ENCODE measurements around the gene LRRK1. TPM values are rescaled to one million over a fixed set of nuclear protein-coding genes. Genes with fewer than 3 reads are reported as not detected.

The LRRK1 gene
- total RNA-seq, 2 experiments from 2014 or later: 0.57 to 0.66 TPM

DNA sequence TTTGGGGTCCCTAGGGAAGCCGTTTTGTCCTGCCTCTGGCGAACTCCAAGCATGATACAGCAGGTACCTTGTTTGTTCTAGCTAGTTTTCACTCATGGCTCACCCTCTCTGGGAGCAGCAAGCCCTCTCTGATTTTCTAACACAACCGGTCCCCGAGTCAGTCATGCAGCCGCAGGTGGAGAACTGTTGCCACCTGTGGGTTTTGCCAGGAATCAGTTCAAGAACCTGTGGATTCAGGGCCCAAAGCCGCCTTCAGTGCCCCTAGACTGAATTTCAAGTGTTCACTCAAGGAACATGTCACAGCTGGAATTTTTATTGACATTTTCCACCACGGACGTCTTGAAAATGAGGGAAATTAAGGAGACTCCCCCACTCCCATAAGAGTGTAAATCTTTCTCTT lies 13.3 kb upstream of the LRRK1 start:
- Mint-ChIP-seq H3K4me3 (no peak overlapping the region), H3K27me3 (ENCODE audit: low read depth) (peaks cover 10% of the 10 kb centered on the region), H3K4me1 (ENCODE audit: low read depth) (no peaks in the 10 kb centered on the region), H3K36me3 (ENCODE audit: low read depth) (no peaks in the 10 kb centered on the region), H3K27ac (no peak overlapping the region), H3K9me3 (ENCODE audit: insufficient read depth) (no peaks in the 10 kb centered on the region)
- ATAC-seq (no peak), DNase-seq (no peak)
- CTCF ChIA-PET: interaction anchor here (0.9 to 3.3 kb wide), 2 partner anchors 12 to 33 kb away, joined by 3 to 17 read pairs; partner anchors contain the start of gene LRRK1
- POLR2A ChIA-PET: no interaction called here

DNA sequence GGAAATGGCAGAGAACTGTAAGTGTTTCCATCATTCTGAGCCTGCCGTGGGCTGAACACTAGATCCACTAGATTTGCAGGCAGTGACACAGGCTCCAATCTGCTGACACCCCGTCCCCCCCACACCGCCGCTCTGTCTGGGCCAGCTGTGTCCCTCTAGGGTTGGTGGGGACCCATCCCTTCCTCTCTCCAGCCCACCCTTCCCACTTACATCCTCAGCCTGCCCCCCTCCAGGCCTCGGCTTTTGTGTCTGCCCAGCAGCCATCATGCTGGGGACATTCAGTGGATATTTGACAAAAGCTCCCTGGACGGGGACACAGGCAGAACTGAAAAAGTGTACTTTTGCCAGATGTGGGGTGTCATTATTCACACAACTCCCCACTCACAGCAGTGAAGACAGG lies 10.7 kb upstream of the LRRK1 start:
- Mint-ChIP-seq H3K9me3 (ENCODE audit: insufficient read depth) (no peaks in the 10 kb centered on the region), H3K27ac (no peak overlapping the region), H3K36me3 (ENCODE audit: low read depth) (no peaks in the 10 kb centered on the region), H3K4me3 (no peak overlapping the region), H3K27me3 (ENCODE audit: low read depth) (peaks cover 12% of the 10 kb centered on the region), H3K4me1 (ENCODE audit: low read depth) (no peaks in the 10 kb centered on the region)
- ATAC-seq (no peak), DNase-seq (no peak)
- POLR2A ChIA-PET: no interaction called here
- CTCF ChIA-PET: no interaction called here

GRCh38 chr15:100909565-100909964 lies 9.6 kb upstream of the LRRK1 start:
- H3K4me3 Mint-ChIP-seq: no peak overlapping the region
- H3K27ac Mint-ChIP-seq: no peak overlapping the region
- ATAC-seq (no peak), DNase-seq (no peak)
- H3K9me3 Mint-ChIP-seq (ENCODE audit: insufficient read depth): no peaks in the 10 kb centered on the region
- peaks cover 21% of the 10 kb centered on the region for H3K27me3 Mint-ChIP-seq (ENCODE audit: low read depth)
- no peaks in the 10 kb centered on the region for H3K4me1 Mint-ChIP-seq (ENCODE audit: low read depth)
- ChIA-PET CTCF (no interaction called here), POLR2A (no interaction called here)
- no peaks in the 10 kb centered on the region for H3K36me3 Mint-ChIP-seq (ENCODE audit: low read depth)

DNA sequence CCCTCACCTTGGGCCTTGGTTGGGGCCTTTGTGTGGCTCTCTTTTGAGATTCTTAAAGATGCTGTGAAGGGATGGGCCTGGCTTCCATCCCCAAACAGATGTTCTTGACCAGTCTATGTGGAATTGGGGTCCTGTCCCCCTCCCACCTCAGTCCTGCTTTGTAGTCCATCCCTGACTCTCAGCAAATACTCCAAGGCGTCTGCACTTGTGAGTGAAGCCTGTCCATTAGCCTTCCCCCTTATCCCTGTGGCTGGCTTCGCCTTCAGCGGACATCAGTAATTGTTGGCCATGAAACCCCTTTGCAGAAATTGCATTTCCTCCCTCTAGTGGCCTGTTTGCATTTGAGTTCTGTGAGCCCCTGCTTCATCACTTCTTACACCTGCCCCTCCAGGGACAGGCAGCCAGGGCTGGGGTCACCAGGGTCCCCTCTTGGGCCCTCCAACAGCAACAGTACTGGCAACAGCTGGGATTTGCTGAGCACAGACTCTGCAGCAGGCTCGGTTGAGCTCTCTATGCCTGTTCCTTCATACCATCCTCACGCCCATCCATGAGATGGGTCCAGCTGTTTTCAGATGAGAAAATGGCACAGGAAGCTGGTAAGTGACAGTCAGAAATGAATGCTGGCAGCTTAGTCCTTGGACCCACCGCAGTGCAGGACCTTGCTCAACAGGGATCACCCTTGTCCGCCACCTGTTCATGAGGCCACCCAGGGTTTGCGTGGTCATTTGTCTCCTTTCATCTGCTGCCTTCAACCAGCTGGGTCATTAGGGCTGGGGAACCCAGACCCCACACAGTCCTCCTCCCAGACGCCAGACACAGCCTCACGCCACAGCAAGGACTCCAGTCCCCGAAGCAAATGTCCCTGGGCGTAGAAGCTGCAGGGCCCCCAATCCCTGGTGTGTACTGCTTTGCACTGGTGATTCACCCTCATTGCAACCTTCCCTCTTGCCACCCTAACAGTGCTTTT lies 8.9 kb upstream of the LRRK1 start:
- H3K4me3 Mint-ChIP-seq: no peak overlapping the region
- no peaks in the 10 kb centered on the region for H3K36me3 Mint-ChIP-seq (ENCODE audit: low read depth)
- DNase-seq (no peak), ATAC-seq (no peak)
- ChIA-PET CTCF (no interaction called here), POLR2A (interaction anchor here (0.6 kb wide), 1 partner anchor 785 kb away, joined by 3 read pairs; no protein-coding TSS in a partner anchor)
- H3K27ac Mint-ChIP-seq: no peak overlapping the region
- H3K9me3 Mint-ChIP-seq (ENCODE audit: insufficient read depth): no peaks in the 10 kb centered on the region
- peaks cover 26% of the 10 kb centered on the region for H3K27me3 Mint-ChIP-seq (ENCODE audit: low read depth)
- no peaks in the 10 kb centered on the region for H3K4me1 Mint-ChIP-seq (ENCODE audit: low read depth)

GRCh38 chr15:100911086-100911485 lies 8.1 kb upstream of the LRRK1 start:
- DNase-seq: no peak
- Mint-ChIP-seq H3K27me3 (ENCODE audit: low read depth) (peaks cover 31% of the 10 kb centered on the region), H3K27ac (no peak overlapping the region), H3K4me3 (no peak overlapping the region), H3K4me1 (ENCODE audit: low read depth) (no peaks in the 10 kb centered on the region), H3K9me3 (ENCODE audit: insufficient read depth) (no peaks in the 10 kb centered on the region), H3K36me3 (ENCODE audit: low read depth) (no peaks in the 10 kb centered on the region)
- CTCF ChIA-PET: no interaction called here
- POLR2A ChIA-PET: interaction anchor here (0.6 kb wide), 1 partner anchor 786 kb away, joined by 3 read pairs; no protein-coding TSS in a partner anchor
- ATAC-seq: no peak

- H3K4me1 Mint-ChIP-seq (ENCODE audit: low read depth): peaks cover 8% of the 10 kb centered on the region
- peaks cover 44% of the 10 kb centered on the region for H3K27me3 Mint-ChIP-seq (ENCODE audit: low read depth)
- DNase-seq (no peak), ATAC-seq (no peak)
- H3K4me3 Mint-ChIP-seq: no peak overlapping the region
- no peaks in the 10 kb centered on the region for H3K9me3 Mint-ChIP-seq (ENCODE audit: insufficient read depth)
- POLR2A ChIA-PET: interaction anchor here (1.2 kb wide), 1 partner anchor 18 kb away, joined by 4 read pairs; no protein-coding TSS in a partner anchor
- H3K36me3 Mint-ChIP-seq (ENCODE audit: low read depth): no peaks in the 10 kb centered on the region
- H3K27ac Mint-ChIP-seq: no peak overlapping the region
- CTCF ChIA-PET: interaction anchor here (1.0 kb wide), 1 partner anchor 93 kb away, joined by 4 read pairs; no protein-coding TSS in a partner anchor
Measured at GRCh38 chr15:100913961-100914360, 5.2 kb upstream of the LRRK1 start.

- Mint-ChIP-seq H3K36me3 (ENCODE audit: low read depth) (no peaks in the 10 kb centered on the region), H3K4me1 (ENCODE audit: low read depth) (peaks cover 10% of the 10 kb centered on the region), H3K27me3 (ENCODE audit: low read depth) (peaks cover 46% of the 10 kb centered on the region), H3K27ac (no peak overlapping the region), H3K4me3 (no peak overlapping the region), H3K9me3 (ENCODE audit: insufficient read depth) (no peaks in the 10 kb centered on the region)
- CTCF ChIA-PET: interaction anchor here (7.9 kb wide), 1 partner anchor 93 kb away, joined by 222 read pairs; no protein-coding TSS in a partner anchor
- POLR2A ChIA-PET: interaction anchor here (1.2 kb wide), 1 partner anchor 18 kb away, joined by 4 read pairs; no protein-coding TSS in a partner anchor
- DNase-seq (no peak), ATAC-seq (no peak)
Measured at GRCh38 chr15:100914876-100915275, 4.3 kb upstream of the LRRK1 start.

GRCh38 chr15:100918034-100918689 lies 995 bp upstream of the LRRK1 start:
- Mint-ChIP-seq H3K9me3 (ENCODE audit: insufficient read depth) (no peaks in the 10 kb centered on the region), H3K27me3 (ENCODE audit: low read depth) (peaks cover 66% of the 10 kb centered on the region), H3K4me1 (ENCODE audit: low read depth) (peaks cover 22% of the 10 kb centered on the region), H3K27ac (no peak overlapping the region), H3K4me3 (peak overlapping the region; percentile 70), H3K36me3 (ENCODE audit: low read depth) (no peaks in the 10 kb centered on the region)
- ATAC-seq: peak; percentile 95
- ChIA-PET POLR2A (interaction anchor here (0.6 to 1.2 kb wide), 2 partner anchors 90 to 323 kb away, joined by 4 to 8 read pairs; no protein-coding TSS in a partner anchor), CTCF (interaction anchor here (0.7 to 7.9 kb wide), 19 partner anchors 10 to 724 kb away, joined by 3 to 222 read pairs (median 4); partner anchors contain the start of genes ASB7 and LINS1)
- DNase-seq: peak; percentile 76

GRCh38 chr15:100919481-100920405 lies 586 bp downstream of the LRRK1 start:
- peaks cover 22% of the 10 kb centered on the region for H3K4me1 Mint-ChIP-seq (ENCODE audit: low read depth)
- H3K27me3 Mint-ChIP-seq (ENCODE audit: low read depth): peaks cover 57% of the 10 kb centered on the region
- ATAC-seq (peak; percentile 61), DNase-seq (peak; percentile 28)
- peak overlapping the region; percentile 50 for H3K4me3 Mint-ChIP-seq
- H3K36me3 Mint-ChIP-seq (ENCODE audit: low read depth): no peaks in the 10 kb centered on the region
- no peaks in the 10 kb centered on the region for H3K9me3 Mint-ChIP-seq (ENCODE audit: insufficient read depth)
- no peak overlapping the region for H3K27ac Mint-ChIP-seq
- POLR2A ChIA-PET: no interaction called here
- CTCF ChIA-PET: interaction anchor here (0.8 to 7.9 kb wide), 5 partner anchors 9 to 339 kb away, joined by 3 to 222 read pairs (median 3); no protein-coding TSS in a partner anchor

- no peak overlapping the region for H3K4me3 Mint-ChIP-seq
- no peaks in the 10 kb centered on the region for H3K9me3 Mint-ChIP-seq (ENCODE audit: insufficient read depth)
- H3K4me1 Mint-ChIP-seq (ENCODE audit: low read depth): peaks cover 22% of the 10 kb centered on the region
- no peak overlapping the region for H3K27ac Mint-ChIP-seq
- DNase-seq (no peak), ATAC-seq (no peak)
- ChIA-PET POLR2A (no interaction called here), CTCF (interaction anchor here (0.8 to 7.9 kb wide), 4 partner anchors 8 to 338 kb away, joined by 3 to 222 read pairs (median 3); no protein-coding TSS in a partner anchor)
- H3K27me3 Mint-ChIP-seq (ENCODE audit: low read depth): peaks cover 53% of the 10 kb centered on the region
- no peaks in the 10 kb centered on the region for H3K36me3 Mint-ChIP-seq (ENCODE audit: low read depth)
Measured at GRCh38 chr15:100920516-100921135, 1.5 kb downstream of the LRRK1 start.
